Tongue (tissue), 2 donors: Measurements from ENCODE around the gene PFDN5. TPM values are rescaled to one million over a fixed set of nuclear protein-coding genes. Genes with fewer than 3 reads are reported as not detected.
"Not testable (repeated sequence)": the region's sequence is repeated elsewhere in the genome, so short reads cannot be mapped to it uniquely, and the experiment has no call there.

Experiments used
- DNase-seq: peaks from one replicate; pipeline ENCODE4 v3.0.0-alpha.2; 2015
- total RNA-seq: library from RNA; depleted of rRNA; stranded (reverse); fragments of >200 nt; gene quantifications from one replicate; pipeline ENCODE4 v1.2.3, GENCODE V29; 2014

PFDN5 gene
- total RNA-seq, 1 donor from 2014 or later, result 300 TPM

GRCh38 chr12:53328043-53328435 is 32.7 kb downstream of the PFDN5 start:
- no peak for DNase-seq

- no peak for DNase-seq
Measured at GRCh38 chr12:53330671-53331070, 35.3 kb downstream of the PFDN5 start.

DNA sequence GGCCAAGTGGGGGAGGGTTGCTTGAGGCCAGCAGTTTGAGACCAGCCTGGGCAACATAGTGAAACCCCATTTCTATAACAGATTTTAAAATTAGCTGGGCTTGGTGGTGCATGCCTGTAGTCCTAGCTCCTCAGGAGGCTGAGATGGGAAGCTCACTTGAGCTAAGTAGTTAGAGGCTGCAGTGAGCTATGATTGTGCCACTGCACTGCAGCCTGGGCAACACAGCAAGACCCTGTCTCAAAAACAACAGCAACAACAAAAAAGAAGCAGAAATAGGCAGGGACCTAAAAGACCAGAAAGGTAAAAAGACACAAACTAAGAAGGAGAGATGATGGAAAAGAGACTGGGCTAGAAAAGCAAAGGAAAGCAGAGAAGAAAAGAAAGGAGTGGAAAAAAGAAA is 37.0 kb downstream of the PFDN5 start:
- DNase-seq, result not testable (repeated sequence)

GRCh38 chr12:53332744-53333143 is 37.4 kb downstream of the PFDN5 start:
- DNase-seq, result no peak

DNA sequence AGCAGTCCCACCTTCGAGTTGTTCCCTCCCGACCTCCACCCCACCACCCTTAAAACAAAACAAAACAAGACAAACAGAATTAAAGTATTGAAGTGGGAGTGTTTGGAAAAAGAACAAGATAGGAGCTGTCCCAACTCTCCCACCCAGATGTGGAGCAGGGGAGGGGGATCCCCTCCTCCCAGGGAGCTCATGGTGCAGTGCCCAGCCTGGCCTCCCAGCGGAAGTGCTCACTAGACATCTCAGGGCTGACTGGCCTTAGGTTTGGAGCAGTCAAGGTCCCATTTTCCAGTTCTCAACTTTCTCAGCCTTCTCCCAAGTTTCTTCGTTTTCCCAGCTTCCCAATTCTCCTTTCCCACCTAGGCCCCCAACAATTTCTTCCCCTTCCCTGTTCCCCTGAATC is 37.9 kb downstream of the PFDN5 start:
- DNase-seq, result no peak

GRCh38 chr12:53333845-53334244 is 38.5 kb downstream of the PFDN5 start:
- DNase-seq, result no peak

DNA sequence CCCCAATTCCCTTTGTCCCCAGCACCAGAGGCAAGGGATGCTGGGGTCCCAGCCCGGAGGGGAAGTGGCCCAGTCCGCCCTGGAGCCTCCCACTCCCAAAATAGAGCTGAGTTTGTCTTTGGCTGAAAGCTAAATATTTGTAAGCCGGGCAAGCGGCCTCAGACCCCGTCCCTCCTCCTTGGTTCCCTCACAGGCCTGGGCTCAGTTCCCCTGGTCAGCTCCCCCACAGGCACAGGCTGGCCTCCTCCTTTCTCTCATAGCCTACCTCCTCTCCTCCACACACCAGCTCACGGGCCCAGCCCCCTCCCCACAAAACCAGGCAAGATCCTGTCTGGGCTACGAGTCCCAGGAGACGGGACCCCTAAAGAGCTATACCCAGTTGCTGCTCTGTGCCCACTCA is 39.5 kb downstream of the PFDN5 start:
- no peak for DNase-seq

DNA sequence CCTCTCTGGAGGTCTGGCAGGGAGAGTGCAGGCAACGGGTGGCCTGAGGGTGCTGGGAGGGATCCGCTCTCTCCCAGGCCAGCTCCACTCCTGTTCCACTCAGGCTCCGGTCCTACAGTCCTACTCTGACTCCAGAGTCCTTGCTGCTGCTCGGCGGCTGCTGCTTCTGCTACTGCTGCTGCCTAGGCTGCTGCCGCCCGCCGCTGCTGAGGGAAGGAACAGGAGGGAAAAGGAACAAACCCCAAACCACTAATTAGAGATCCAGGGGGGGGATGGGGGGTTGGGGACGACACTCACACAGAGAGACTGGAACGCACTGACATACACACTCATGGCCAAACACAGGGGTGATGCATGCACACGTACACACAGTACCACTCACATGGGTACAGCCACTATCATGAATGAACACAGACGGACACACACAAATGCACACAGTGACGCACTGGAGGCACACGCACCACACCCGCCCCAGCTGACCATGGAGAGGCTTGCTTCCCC is 40.9 kb downstream of the PFDN5 start, which contains the start of gene SP7:
SP7 (minus strand) TSS at position 174 of the 501 bp plus-strand sequence. CDS start 708 bp downstream, outside the sequence.
- no peak for DNase-seq

- no peak for DNase-seq
Measured at GRCh38 chr12:53338017-53338416, 42.7 kb downstream of the PFDN5 start.

GRCh38 chr12:53338916-53339315 is 43.6 kb downstream of the PFDN5 start:
- no peak for DNase-seq

GRCh38 chr12:53340398-53340797 is 45.1 kb downstream of the PFDN5 start:
- no peak for DNase-seq

DNA sequence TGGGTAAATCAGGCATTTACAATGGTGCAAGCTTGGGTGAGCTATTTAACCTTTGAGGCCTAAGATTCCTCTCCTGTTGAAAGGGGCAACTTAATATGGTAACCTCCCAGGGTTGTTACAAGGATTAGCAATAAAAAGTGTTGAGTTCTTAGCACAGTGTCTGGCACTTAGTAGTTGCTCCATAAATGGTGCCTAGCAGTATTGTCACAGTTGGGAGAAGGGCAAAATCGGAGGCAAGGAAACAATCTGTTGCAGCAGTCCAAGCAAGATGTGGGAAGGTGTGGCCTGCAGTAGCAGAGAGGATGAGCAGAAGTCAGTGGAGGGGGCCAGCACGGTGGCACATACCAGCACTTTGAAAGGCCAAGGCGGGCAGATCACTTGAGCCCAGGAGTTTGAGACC is 48.1 kb downstream of the PFDN5 start:
- DNase-seq, result no peak

GRCh38 chr12:53343969-53344368 is 48.6 kb downstream of the PFDN5 start:
- no peak for DNase-seq

DNA sequence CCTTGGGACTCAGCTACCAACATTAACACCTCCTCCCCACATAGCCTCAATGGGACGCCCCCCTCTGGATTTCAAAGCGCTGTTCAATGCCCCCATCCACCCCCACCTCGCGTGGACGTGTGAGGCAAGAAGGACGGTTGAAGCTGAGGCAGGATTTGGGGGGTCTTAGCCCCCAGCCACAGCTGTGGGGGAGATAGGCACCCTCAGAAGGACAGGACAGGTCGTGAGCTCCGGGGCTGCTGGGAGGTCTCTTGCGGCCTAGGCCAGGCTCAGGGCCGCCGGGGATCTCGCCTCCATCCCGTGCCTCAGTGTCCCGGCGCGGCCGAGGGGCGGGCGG is 49.1 kb downstream of the PFDN5 start:
- no peak for DNase-seq

DNA sequence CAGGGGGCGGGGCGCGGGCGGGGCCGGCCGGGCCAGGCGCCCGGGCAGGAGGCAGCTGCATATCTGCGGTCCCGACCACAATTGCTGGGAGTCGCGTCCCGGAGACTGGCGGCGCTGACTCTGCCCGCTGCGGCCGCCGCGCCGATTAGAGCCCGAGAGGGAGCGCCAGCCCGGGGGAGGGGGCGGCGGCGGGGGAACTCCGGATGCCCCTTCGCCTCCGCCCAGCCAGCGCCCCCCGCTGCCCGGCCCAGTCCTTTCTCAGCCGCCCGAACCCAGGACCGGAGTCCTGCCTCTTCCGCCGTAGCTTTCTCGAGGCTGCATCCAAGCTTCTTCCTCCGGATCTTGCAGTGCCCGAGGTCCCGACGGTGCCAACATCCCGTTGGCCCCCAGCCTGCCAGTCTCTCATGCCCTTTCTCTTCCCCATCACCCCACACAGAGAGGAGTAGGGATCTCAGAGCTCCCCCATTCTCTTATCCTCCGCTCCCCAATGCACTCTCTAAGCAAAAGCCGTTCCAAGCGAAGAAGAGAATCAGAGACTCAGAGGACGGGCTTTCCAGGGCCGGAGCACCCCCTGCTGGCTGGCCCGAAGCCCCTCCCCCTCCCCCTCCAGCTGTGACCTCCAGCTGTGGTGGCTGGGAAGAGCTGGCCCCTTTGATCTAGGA is 49.6 kb downstream of the PFDN5 start:
- DNase-seq, result peak; percentile 91

DNA sequence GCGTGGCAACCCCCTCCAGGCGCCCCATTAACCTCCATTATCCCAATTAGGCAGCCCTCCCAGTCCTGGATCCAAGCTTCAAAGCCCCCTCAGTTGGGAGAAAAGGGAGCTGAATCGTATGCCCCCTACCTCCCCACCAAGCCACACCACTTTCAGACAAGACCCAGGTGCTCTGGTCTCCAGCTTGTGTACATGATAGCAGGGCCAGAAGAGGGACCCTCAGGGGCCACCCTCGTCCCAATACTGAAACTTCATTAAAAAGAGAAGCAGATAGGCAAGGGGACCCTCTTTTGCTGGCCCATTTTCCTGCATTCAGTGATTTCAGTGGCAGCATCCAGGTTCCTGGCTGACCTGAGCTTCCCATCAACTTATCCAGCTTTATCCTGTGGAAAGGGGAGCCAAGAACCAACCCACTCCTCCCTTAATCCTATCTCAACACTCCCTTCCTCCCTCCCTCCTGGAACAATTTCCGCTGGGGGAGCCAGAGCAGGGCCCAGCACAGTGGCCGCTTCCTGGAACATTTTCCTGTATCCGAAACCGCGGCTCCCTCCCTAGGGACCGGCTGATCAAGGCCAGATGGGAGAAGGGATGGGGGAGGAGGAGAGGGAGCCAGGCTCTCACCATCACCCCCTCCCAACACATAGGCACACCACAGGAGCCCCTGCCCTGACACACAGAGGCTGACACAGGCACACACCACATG is 50.3 kb downstream of the PFDN5 start:
- DNase-seq, result peak; percentile 51

- DNase-seq, result no peak
Measured at GRCh38 chr12:53346491-53346890, 51.1 kb downstream of the PFDN5 start.

DNA sequence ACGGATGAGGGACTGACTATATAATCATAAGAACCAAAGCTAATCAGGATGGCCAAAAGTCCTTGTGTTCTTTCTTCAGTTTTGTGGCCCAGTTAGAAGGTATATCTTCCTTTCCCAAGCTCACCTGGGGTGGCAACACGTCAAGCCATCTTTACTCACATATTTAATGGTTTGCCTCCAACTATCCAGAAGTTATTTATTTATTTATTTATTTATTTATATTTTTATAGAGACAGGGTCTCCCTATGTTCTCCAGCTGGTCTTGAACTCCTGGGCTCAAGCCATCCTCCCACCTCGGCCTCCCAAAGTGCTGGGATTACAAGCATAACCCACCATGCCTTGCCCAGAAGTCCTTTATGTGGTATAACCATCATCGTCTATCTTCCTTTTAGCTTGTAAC is 52.6 kb downstream of the PFDN5 start:
- no peak for DNase-seq

Other genes starting within 250 kb of the PFDN5 start
- 44.4 TPM for gene TNS2, start 245.5 kb upstream of the PFDN5 start, total RNA-seq
- 30.3 TPM for gene SPRYD3, start 216.2 kb upstream of the PFDN5 start, total RNA-seq
- 251 TPM for gene IGFBP6, start 197.9 kb upstream of the PFDN5 start, total RNA-seq
- gene SOAT2, start 192.1 kb upstream of the PFDN5 start, total RNA-seq, result not detected
- 16.8 TPM for gene ZNF740, start 114.8 kb upstream of the PFDN5 start, total RNA-seq
- 22.2 TPM for gene CSAD, start 114.6 kb upstream of the PFDN5 start, total RNA-seq
- gene ITGB7, start 88.3 kb upstream of the PFDN5 start, total RNA-seq, result 1.2 TPM
- 47.1 TPM for gene RARG, start 63.3 kb upstream of the PFDN5 start, total RNA-seq
- gene ESPL1, start 27.2 kb upstream of the PFDN5 start, total RNA-seq, result 8.9 TPM
- 29.5 TPM for gene MYG1, start 4.2 kb downstream of the PFDN5 start, total RNA-seq
- gene AAAS, start 26.1 kb downstream of the PFDN5 start, total RNA-seq, result 46.0 TPM
- not detected for gene SP7, start 40.8 kb downstream of the PFDN5 start, total RNA-seq
- 53.1 TPM for gene SP1, start 84.6 kb downstream of the PFDN5 start, total RNA-seq
- gene AMHR2, start 128.3 kb downstream of the PFDN5 start, total RNA-seq, result not detected
- 13.0 TPM for gene PRR13, start 146.2 kb downstream of the PFDN5 start, total RNA-seq
- 300 TPM for gene PCBP2, start 156.6 kb downstream of the PFDN5 start, total RNA-seq
- 17.3 TPM for gene MAP3K12, start 203.9 kb downstream of the PFDN5 start, total RNA-seq
- 16.1 TPM for gene TARBP2, start 205.7 kb downstream of the PFDN5 start, total RNA-seq
- gene NPFF, start 211.9 kb downstream of the PFDN5 start, total RNA-seq, result not detected